Renal cortical epithelial cell (primary cell): ENCODE results near the gene SUN5. TPM values are rescaled to one million over a fixed set of nuclear protein-coding genes. Genes with fewer than 3 reads are reported as not detected.
"Not testable (repeated sequence)": the region's sequence is repeated elsewhere in the genome, so short reads cannot be mapped to it uniquely, and the experiment has no call there.

Experiments
- DNase-seq: peaks from one replicate; pipeline ENCODE4 v3.0.0-alpha.2; 2011; ENCODE audit warnings: low read depth
- total RNA-seq: library from RNA; depleted of rRNA; stranded (reverse); fragments of >200 nt; gene quantifications from 2 replicates; pipeline ENCODE4 v1.2.3, GENCODE V29; 2014

The SUN5 gene
- total RNA-seq, result not detected in 2 replicates

GRCh38 chr20:33004141-33004751 lies at the start of gene SUN5:
TSS of gene SUN5 (minus strand) at chr20:33004433. CDS start at chr20:33004340, 93 bp downstream.
- DNase-seq, result no peak

DNA sequence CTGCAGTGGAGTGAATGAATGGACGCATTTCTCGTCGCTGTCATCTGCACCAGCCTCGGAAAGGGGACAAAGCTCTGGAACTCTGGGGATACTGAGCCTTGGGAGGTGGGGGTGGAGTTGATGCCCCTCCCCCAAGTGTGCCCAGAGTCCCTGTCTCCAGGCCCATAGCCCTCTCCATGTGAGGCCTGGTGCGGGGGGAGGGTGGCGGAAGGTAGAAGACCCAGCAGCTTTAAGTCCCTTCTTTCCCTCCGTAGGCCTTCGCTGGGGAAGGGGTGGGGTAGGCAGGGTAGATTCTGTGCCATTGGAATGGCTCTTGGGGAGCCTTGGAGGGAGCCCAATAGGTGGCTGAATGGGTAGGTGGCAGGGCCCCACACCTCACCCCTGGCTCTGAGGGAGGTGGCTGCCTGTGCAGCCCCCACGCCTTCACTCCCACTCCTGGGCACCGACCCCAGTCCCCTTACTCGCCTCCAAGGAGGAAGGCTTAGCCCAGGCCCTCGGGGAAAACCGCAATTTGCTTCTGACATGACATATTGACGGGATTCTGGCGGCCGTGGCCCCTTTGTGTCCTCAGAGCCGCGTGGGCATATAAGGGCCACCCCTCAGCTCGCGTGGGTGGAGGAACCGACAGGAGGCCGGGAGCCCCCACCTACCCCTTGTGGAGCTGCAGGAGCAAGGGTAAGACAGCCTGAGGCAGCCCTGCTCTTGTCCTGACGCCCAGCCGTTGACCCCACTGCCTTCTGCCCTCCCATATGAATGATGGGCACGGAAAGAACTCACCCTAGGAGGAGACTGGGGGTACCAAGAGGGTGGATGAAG lies 49.3 kb upstream of the SUN5 start, which contains the start of gene BPIFB3:
BPIFB3 (plus strand) TSS at position 613 of the 816 bp plus-strand sequence. CDS start 1,533 bp downstream, outside the sequence.
- no peak for DNase-seq

- DNase-seq, result no peak
Observed at GRCh38 chr20:33051333-33051732, 47.1 kb upstream of the SUN5 start.

DNA sequence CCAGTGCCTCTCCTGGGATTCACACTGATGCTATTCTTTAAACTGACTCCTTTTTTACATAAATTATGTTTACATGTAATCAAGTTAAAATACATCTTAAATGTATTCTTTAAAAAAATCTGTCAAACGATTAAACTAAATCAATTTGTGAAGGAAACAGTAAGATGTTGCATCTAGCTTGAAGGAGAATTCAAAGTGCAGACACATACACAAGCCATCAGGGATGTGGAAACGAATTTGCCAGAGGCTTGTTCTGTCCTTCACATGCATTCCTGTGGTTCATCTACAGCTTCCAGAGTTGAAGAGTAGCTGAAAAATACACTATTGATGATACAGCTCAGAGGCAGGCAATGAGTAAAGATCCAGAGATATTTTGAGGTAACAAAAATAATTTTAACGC lies 42.2 kb upstream of the SUN5 start:
- DNase-seq, result no peak

- not testable (repeated sequence) for DNase-seq
Observed at GRCh38 chr20:33045129-33045721, 41.0 kb upstream of the SUN5 start.

- no peak for DNase-seq
Observed at GRCh38 chr20:33043731-33044181, 39.5 kb upstream of the SUN5 start.

- no peak for DNase-seq
Observed at GRCh38 chr20:33042983-33043730, 38.9 kb upstream of the SUN5 start.

- DNase-seq, result no peak
Observed at GRCh38 chr20:33042430-33042829, 38.2 kb upstream of the SUN5 start.

- DNase-seq, result no peak
Observed at GRCh38 chr20:33038243-33038642, 34.0 kb upstream of the SUN5 start.

DNA sequence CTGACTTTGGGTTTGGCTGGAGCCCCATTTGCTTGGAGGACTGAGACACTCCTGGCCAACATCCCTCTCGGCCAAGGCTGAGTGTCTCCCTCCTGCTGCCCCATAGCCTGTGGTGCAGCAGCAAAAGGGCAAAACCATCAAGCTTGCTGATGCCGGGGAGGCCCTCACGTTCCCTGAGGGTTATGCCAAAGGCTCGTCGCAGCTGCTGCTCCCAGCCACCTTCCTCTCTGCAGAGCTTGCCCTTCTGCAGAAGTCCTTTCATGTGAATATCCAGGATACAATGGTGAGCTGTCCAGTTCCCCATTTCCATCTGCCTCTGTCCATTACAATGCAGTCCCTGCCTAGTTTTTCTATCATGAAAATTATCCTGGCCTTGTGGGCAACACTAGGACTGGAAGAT lies 33.2 kb upstream of the SUN5 start:
- DNase-seq, result no peak

- DNase-seq, result no peak
Observed at GRCh38 chr20:33034901-33035492, 30.8 kb upstream of the SUN5 start.

DNA sequence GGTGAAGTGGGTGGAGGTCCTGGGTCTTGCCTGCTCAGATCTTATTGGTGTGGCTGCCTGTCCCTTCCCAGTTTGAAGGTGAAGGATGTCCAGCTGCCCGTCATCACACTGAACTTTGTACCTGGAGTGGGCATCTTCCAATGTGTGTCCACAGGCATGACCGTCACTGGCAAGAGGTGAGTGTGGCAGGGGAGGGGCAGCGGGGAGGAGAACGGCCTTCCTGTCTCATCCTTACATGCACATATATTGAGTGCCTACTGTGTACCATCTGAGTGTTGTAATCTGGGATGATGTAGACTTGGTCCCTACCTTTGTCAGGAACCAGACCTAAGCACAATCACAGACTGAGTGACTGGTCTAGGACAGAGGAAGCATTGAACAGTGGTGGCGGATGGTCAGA lies 29.9 kb upstream of the SUN5 start:
- no peak for DNase-seq

GRCh38 chr20:33033381-33033780 lies 29.1 kb upstream of the SUN5 start:
- DNase-seq, result no peak

DNA sequence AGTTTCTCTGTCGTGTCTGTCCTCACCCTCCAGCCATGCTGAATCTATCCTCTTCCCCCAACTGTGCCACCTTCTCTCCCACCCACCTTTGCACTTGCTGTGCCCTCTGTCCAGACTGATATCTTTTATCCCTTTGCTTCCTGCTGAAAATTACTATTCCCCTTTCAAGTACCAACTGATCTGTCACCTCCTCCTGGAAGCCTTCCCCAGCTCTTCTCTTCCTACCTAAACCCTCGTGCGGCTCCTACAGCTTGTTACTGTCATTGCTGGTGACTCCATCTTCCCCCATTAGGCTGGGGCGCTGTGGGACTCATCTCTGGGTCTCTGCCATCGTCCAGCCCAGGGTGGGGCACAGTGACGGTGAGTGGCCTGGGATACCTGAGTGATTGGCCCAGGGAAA lies 28.3 kb upstream of the SUN5 start:
- DNase-seq, result no peak

DNA sequence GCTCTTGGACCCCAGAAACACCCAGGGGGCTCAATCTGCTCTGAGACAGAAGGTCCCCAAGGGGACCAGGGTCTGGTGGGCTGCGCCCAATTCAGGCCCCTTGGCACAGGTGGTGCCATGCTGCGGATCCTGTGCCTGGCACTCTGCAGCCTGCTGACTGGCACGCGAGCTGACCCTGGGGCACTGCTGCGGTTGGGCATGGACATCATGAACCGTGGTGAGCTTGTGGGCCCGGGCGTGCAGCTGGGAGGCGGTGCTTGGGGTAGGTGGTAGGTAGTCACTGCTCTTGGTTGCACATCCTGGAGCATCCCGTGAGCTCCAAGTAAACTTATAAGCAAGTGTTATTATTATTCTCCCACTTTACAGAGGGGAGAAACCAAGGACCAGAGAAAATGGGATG lies 27.3 kb upstream of the SUN5 start, which contains the start of gene BPIFB6:
BPIFB6 (plus strand) TSS at position 118 of the 400 bp plus-strand sequence; CDS start at position 118, 0 bp downstream.
- no peak for DNase-seq

- DNase-seq, result no peak
Observed at GRCh38 chr20:33030569-33030968, 26.3 kb upstream of the SUN5 start.

GRCh38 chr20:33030076-33030475 lies 25.8 kb upstream of the SUN5 start:
- no peak for DNase-seq

- DNase-seq, result no peak
Observed at GRCh38 chr20:33028875-33029274, 24.6 kb upstream of the SUN5 start.

DNA sequence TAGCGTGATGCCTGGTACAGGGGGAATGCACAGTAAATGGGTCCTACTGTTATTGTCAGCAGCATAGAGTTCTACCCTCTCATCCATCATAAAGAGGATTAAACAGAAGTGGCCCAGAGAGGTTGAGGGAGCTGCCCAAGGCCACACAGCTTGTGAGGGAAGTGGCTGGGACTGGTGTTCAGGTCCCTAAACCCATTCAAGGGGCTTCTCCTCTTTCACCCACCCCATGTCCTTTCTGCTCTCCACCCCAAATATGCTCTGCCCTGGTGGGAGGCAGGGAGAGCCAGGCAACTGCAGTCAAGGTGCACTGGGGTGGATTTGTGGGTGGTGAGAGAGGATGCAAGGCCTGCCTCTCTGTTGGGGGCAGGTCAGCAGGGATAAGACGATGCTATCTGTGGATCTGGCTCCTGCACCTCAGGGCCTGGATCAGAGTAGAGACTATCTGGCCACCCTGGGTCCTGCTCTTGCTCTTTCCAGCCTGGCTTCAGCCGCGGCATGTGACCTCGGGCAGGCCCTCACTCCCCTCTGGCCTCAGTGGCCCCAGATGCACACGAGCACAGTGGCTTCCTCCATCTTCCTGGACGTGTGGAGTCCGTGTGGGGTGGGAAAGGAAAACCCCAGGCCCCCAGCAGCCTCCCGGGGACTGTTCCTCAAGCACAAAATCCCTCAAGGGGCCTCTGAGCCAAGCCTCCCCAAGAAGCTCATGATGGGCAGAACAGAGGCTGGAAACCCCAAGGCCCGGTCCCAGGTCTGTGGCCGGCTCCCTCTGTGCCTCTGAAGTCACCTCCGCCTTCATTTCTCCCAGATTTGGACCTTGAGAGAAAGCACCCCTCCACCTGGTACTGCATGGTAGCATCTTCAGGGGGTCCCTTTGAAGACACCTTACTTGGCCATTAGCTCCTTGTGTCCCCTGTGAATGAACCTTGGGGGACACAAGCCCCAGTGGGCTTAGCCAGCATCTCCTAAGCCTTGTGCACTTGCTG lies 23.8 kb upstream of the SUN5 start:
- no peak for DNase-seq
